H9 (cell line): Measurements from ENCODE around the gene NEMF. TPM values are rescaled to one million over a fixed set of nuclear protein-coding genes. Genes with fewer than 3 reads are reported as not detected.

Experiments
- DNase-seq: peaks from one replicate; pipeline ENCODE4 v3.0.0-alpha.2; 2017
- H2AFZ ChIP-seq: one replicate; pipeline ENCODE4 v1.6.1; 2013; ENCODE audit warnings: mild to moderate bottlenecking, low read length, control low read depth, moderate library complexity
- H2AK5ac ChIP-seq: 2 replicates; pipeline ENCODE4 v1.6.1; 2013; ENCODE audit warnings: low read length, control low read depth, mixed read lengths; ENCODE audit not compliant: insufficient read length
- H2BK120ac ChIP-seq: one replicate; pipeline ENCODE4 v1.6.1; 2013; ENCODE audit warnings: low read depth, mild to moderate bottlenecking, low read length, control low read depth, inconsistent platforms; ENCODE audit not compliant: poor library complexity, severe bottlenecking
- H2BK12ac ChIP-seq: 2 replicates; pipeline ENCODE4 v1.6.1; 2013; ENCODE audit warnings: low read length, control low read depth, mixed read lengths, low read depth; ENCODE audit not compliant: insufficient read length
- H2BK15ac ChIP-seq: 2 replicates; pipeline ENCODE4 v1.6.1; 2013; ENCODE audit warnings: low read depth, low read length, control low read depth
- H2BK20ac ChIP-seq: one replicate; pipeline ENCODE4 v1.6.1; 2013; ENCODE audit warnings: low read depth, mild to moderate bottlenecking, low read length, control low read depth, inconsistent platforms; ENCODE audit not compliant: poor library complexity, severe bottlenecking
- H2BK5ac ChIP-seq: 2 replicates; pipeline ENCODE4 v1.6.1; 2013; ENCODE audit warnings: low read length, control low read depth, mixed read lengths; ENCODE audit not compliant: insufficient read length
- H3K14ac ChIP-seq: 2 replicates; pipeline ENCODE4 v1.6.1; 2013; ENCODE audit warnings: low read length, control low read depth; ENCODE audit not compliant: insufficient read depth
- H3K18ac ChIP-seq: 2 replicates; pipeline ENCODE4 v1.6.1; 2013; ENCODE audit warnings: low read depth, mild to moderate bottlenecking, mixed read lengths, low read length, control low read depth; ENCODE audit not compliant: insufficient read length
- H3K23ac ChIP-seq: 2 replicates; pipeline ENCODE4 v1.6.1; 2013; ENCODE audit warnings: low read length, control low read depth, mixed read lengths, low read depth; ENCODE audit not compliant: insufficient read length
- H3K23me2 ChIP-seq: 2 replicates; pipeline ENCODE4 v1.6.1; 2013; ENCODE audit warnings: low read depth, mild to moderate bottlenecking, mixed read lengths, low read length, control low read depth; ENCODE audit not compliant: insufficient read length, poor library complexity, severe bottlenecking
- H3K27ac ChIP-seq: 2 replicates; pipeline ENCODE4 v1.5.1; 2013; ENCODE audit warnings: low read length, control low read depth, mixed read lengths, low read depth; ENCODE audit not compliant: insufficient read length
- H3K27me3 ChIP-seq: 2 replicates; pipeline ENCODE4 v1.6.1; 2013; ENCODE audit warnings: low read length, control low read depth, inconsistent platforms; ENCODE audit not compliant: insufficient read depth
- H3K4ac ChIP-seq: 2 replicates; pipeline ENCODE4 v1.6.1; 2013; ENCODE audit warnings: low read depth, mild to moderate bottlenecking, control low read depth, inconsistent platforms, low read length, moderate library complexity
- H3K4me1 ChIP-seq: 2 replicates; pipeline ENCODE4 v1.6.1; 2013; ENCODE audit warnings: low read length, control low read depth, inconsistent platforms; ENCODE audit not compliant: insufficient read depth
- H3K4me2 ChIP-seq: 2 replicates; pipeline ENCODE4 v1.6.1; 2013; ENCODE audit warnings: low read length, control low read depth, mixed read lengths; ENCODE audit not compliant: insufficient read length, insufficient read depth
- H3K56ac ChIP-seq: 2 replicates; pipeline ENCODE4 v1.6.1; 2013; ENCODE audit warnings: low read depth, mild to moderate bottlenecking, mixed read lengths, low read length, control low read depth; ENCODE audit not compliant: insufficient read length
- H3K79me1 ChIP-seq: 2 replicates; pipeline ENCODE4 v1.6.1; 2013; ENCODE audit warnings: low read depth, mild to moderate bottlenecking, moderate library complexity, low read length, control low read depth, inconsistent platforms; ENCODE audit not compliant: insufficient read depth, poor library complexity, severe bottlenecking
- H3K79me2 ChIP-seq: 2 replicates; pipeline ENCODE4 v1.6.1; 2013; ENCODE audit warnings: low read length, control low read depth, inconsistent platforms; ENCODE audit not compliant: insufficient read depth
- H3K9ac ChIP-seq: 2 replicates; pipeline ENCODE4 v1.6.1; 2013; ENCODE audit warnings: low read length, control low read depth, mixed read lengths; ENCODE audit not compliant: insufficient read length; ENCODE audit errors: extremely low read depth
- H3K9me3 ChIP-seq: one replicate; pipeline ENCODE4 v1.6.1; 2013; ENCODE audit warnings: low read depth, low read length, inconsistent platforms; ENCODE audit not compliant: control insufficient read depth
- H3T11ph ChIP-seq: one replicate; pipeline ENCODE4 v1.6.1; 2013; ENCODE audit warnings: mild to moderate bottlenecking, low read length, control low read depth, inconsistent platforms
- H4K20me1 ChIP-seq: one replicate; pipeline ENCODE4 v1.6.1; 2013; ENCODE audit not compliant: control insufficient read depth, insufficient read length, insufficient read depth
- H4K5ac ChIP-seq: 2 replicates; pipeline ENCODE4 v1.6.1; 2013; ENCODE audit warnings: low read depth, mild to moderate bottlenecking, mixed read lengths, low read length, control low read depth; ENCODE audit not compliant: insufficient read length
- H4K8ac ChIP-seq: replicated peaks from 2 replicates; pipeline ENCODE4 v1.6.1; 2013; ENCODE audit warnings: low read length, control low read depth, mixed read lengths, low read depth; ENCODE audit not compliant: insufficient read length
- H4K91ac ChIP-seq: 2 replicates; pipeline ENCODE4 v1.6.1; 2013; ENCODE audit warnings: low read depth, mild to moderate bottlenecking, moderate library complexity, mixed read lengths, low read length, control low read depth; ENCODE audit not compliant: insufficient read length
- H3K27ac Mint-ChIP-seq, 3 experiments: 2 replicates in 2 of 3; 3 replicates in 1 of 3; pipeline ENCODE4 v1.8.0; 2020 to 2021; ENCODE audit warnings: mixed read lengths in 3 of 3, mild to moderate bottlenecking in 1 of 3, moderate library complexity in 1 of 3
- H3K27me3 Mint-ChIP-seq: 2 replicates; pipeline ENCODE4 v1.8.0; 2021; ENCODE audit warnings: low read depth, mild to moderate bottlenecking, moderate library complexity, mixed read lengths
- H3K36me3 Mint-ChIP-seq, 3 experiments: 2 replicates in 2 of 3; 3 replicates in 1 of 3; pipeline ENCODE4 v1.8.0; 2020 to 2021; ENCODE audit warnings: low read depth in 3 of 3, mixed read lengths in 3 of 3; ENCODE audit not compliant: insufficient read depth in 1 of 3
- H3K4me1 Mint-ChIP-seq, 2 experiments: 2 replicates each; pipeline ENCODE4 v1.8.0; 2020; ENCODE audit warnings: mixed read lengths in 2 of 2
- H3K4me3 Mint-ChIP-seq, 2 experiments: 2 replicates in 1 of 2; 3 replicates in 1 of 2; pipeline ENCODE4 v1.8.0; 2020 to 2021; ENCODE audit warnings: mild to moderate bottlenecking in 2 of 2, mixed read lengths in 2 of 2, moderate library complexity in 1 of 2
- H3K9me3 Mint-ChIP-seq, 2 experiments: 2 replicates in 1 of 2; 3 replicates in 1 of 2; pipeline ENCODE4 v1.8.0; 2020; ENCODE audit warnings: mild to moderate bottlenecking in 2 of 2, mixed read lengths in 2 of 2, moderate library complexity in 1 of 2
- CTCF ChIP-seq: fragments of 200-600 bp; sonication (generic); conservative IDR thresholded peaks from 3 replicates; pipeline ENCODE4 v1.8.0; 2021; ENCODE audit warnings: antibody characterized with exemption, mild to moderate bottlenecking
- WGBS: extraction: QIAGEN DNeasy Blood & Tissue Kit; methylation state at CpG from one replicate; pipeline ENCODE4 v1.1.7; 2013; ENCODE audit warnings: missing lambda C conversion rate, low lambda C conversion rate, mixed read lengths; ENCODE audit not compliant: insufficient read length; ENCODE audit errors: extremely low coverage; 5-methylcytosine and 5-hydroxymethylcytosine counted together
- total RNA-seq: library from RNA; stranded (reverse); gene quantifications from 2 replicates; pipeline ENCODE4 v1.2.1, GENCODE V29; 2021

Gene NEMF
- total RNA-seq, 1 experiment from 2014 or later = 57.4 TPM

GRCh38 chr14:49858383-49858782 lies 5.8 kb upstream of the NEMF start:
- no peak overlapping the region for H3K4me3 Mint-ChIP-seq
- H3K9ac ChIP-seq = no peak overlapping the region
- H3K36me3 Mint-ChIP-seq = no peaks in the 10 kb centered on the region; a peak in 1 of 7 replicates
- H3T11ph ChIP-seq = no peak overlapping the region
- H2BK120ac ChIP-seq = no peak overlapping the region
- H3K27ac Mint-ChIP-seq = no peak overlapping the region
- H3K9me3 Mint-ChIP-seq = no peaks in the 10 kb centered on the region; a peak in 1 of 5 replicates
- H2AK5ac ChIP-seq = no peak overlapping the region
- no peak overlapping the region for H3K56ac ChIP-seq
- no peak overlapping the region for H2BK5ac ChIP-seq
- no peaks in the 10 kb centered on the region for H4K20me1 ChIP-seq
- no peak overlapping the region for H4K8ac ChIP-seq
- no peak overlapping the region for H3K4me2 ChIP-seq
- no peak overlapping the region for H4K91ac ChIP-seq
- no peaks in the 10 kb centered on the region for H3K4me1 ChIP-seq
- H3K79me1 ChIP-seq = no peaks in the 10 kb centered on the region
- no peak for TF ChIP-seq CTCF
- no peaks in the 10 kb centered on the region for H3K9me3 ChIP-seq
- peaks cover 6% of the 10 kb centered on the region for H3K23me2 ChIP-seq
- no peak overlapping the region for H3K14ac ChIP-seq
- H3K79me2 ChIP-seq = no peaks in the 10 kb centered on the region
- H2BK12ac ChIP-seq = no peak overlapping the region
- H3K18ac ChIP-seq = no peak overlapping the region
- no peak overlapping the region for H2BK20ac ChIP-seq
- no peak overlapping the region for H3K23ac ChIP-seq
- DNase-seq = no peak
- H2AFZ ChIP-seq = no peak overlapping the region
- peaks cover 9 to 14% of the 10 kb centered on the region in 2 experiments for H3K4me1 Mint-ChIP-seq
- no peak overlapping the region for H3K27ac ChIP-seq
- H2BK15ac ChIP-seq = no peak overlapping the region
- no peak overlapping the region for H3K4ac ChIP-seq
- H4K5ac ChIP-seq = no peak overlapping the region
- no peaks in the 10 kb centered on the region for H3K27me3 ChIP-seq
- no CpG with 5 or more reads among the region's 3 CpGs for WGBS
- H3K27me3 Mint-ChIP-seq = peaks cover 3% of the 10 kb centered on the region; the same call in 1 of the 2 replicates
